PFSK-1 (cell line): ENCODE measurements around the gene TMEM63C.

Experiments
- FOXP2 ChIP-seq: optimal IDR thresholded peaks from 2 replicates; pipeline ENCODE3; 2011; ENCODE audit warnings: borderline replicate concordance, control low read depth, inconsistent platforms; ENCODE audit not compliant: insufficient read depth; ENCODE audit errors: extremely low read length, extremely low read depth
- POLR2AphosphoS5 ChIP-seq: IDR thresholded peaks from 2 replicates; pipeline ENCODE4 v1.6.1; 2012; ENCODE audit warnings: low read depth, mild to moderate bottlenecking, control low read depth, low read length, moderate library complexity
- SIN3A ChIP-seq: IDR thresholded peaks from 2 replicates; pipeline ENCODE4 v1.6.1; 2012; ENCODE audit warnings: mild to moderate bottlenecking, low read length, moderate library complexity, borderline replicate concordance; ENCODE audit not compliant: insufficient read depth
- TAF1 ChIP-seq: IDR thresholded peaks from 2 replicates; pipeline ENCODE4 v1.6.1; 2012; ENCODE audit warnings: low read length, control low read depth, borderline replicate concordance; ENCODE audit not compliant: insufficient read depth
- TF ChIP-seq, protein P1 (sequence below), 2 experiments: IDR thresholded peaks; 2 replicates each; pipeline versions ENCODE4 v1.6.1 to v1.8.0; 2011 to 2012; ENCODE audit warnings: low read depth in 2 of 2, low read length in 2 of 2, control low read depth in 1 of 2, inconsistent platforms in 1 of 2, mild to moderate bottlenecking in 1 of 2, moderate library complexity in 1 of 2; ENCODE audit not compliant: insufficient read depth in 1 of 2

DNA sequence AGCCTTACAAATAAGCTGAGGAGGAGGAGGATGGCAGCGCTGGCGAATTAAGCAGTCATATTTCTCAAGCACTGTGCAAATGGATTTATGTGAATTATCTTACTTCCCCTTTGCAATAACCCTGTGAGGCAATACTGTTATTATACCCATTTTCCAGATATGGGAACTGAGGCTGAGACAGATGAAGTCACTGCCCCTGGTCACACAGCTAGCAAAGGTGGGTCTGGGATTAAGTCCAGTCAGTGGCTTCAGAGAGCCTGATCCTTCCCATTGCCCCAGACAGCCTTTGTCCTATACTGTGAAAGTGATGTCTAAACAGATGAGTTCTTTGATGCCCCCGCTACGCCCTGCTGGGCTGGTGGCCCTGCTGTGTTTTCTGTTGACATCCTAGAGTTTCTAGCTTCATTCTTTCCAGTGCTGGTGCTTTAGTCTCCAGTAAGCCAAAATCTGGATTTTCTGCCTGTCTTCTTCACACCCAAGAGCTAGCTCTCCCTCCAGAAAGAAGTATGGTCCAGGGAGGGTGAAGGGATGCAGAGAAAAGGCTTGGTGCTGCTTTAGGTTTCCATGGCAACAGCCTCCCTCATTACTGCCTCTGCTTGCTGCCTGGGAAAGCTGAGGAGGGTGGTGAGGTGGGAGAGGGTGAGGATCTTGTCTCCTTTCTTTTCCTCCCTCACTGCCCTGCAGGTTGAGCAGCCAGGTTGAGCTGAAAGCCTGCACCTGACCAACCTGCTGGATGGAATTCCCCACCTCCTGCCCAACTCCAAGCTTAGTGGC lies 30.7 kb downstream of the TMEM63C start:
- no peak for TF ChIP-seq POLR2AphosphoS5
- no peak for TF ChIP-seq SIN3A
- TF ChIP-seq TAF1: no peak
- TF ChIP-seq, protein P1, sequence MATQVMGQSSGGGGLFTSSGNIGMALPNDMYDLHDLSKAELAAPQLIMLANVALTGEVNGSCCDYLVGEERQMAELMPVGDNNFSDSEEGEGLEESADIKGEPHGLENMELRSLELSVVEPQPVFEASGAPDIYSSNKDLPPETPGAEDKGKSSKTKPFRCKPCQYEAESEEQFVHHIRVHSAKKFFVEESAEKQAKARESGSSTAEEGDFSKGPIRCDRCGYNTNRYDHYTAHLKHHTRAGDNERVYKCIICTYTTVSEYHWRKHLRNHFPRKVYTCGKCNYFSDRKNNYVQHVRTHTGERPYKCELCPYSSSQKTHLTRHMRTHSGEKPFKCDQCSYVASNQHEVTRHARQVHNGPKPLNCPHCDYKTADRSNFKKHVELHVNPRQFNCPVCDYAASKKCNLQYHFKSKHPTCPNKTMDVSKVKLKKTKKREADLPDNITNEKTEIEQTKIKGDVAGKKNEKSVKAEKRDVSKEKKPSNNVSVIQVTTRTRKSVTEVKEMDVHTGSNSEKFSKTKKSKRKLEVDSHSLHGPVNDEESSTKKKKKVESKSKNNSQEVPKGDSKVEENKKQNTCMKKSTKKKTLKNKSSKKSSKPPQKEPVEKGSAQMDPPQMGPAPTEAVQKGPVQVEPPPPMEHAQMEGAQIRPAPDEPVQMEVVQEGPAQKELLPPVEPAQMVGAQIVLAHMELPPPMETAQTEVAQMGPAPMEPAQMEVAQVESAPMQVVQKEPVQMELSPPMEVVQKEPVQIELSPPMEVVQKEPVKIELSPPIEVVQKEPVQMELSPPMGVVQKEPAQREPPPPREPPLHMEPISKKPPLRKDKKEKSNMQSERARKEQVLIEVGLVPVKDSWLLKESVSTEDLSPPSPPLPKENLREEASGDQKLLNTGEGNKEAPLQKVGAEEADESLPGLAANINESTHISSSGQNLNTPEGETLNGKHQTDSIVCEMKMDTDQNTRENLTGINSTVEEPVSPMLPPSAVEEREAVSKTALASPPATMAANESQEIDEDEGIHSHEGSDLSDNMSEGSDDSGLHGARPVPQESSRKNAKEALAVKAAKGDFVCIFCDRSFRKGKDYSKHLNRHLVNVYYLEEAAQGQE (IDR thresholded peaks at IDR 0.05; ENCODE audit: insufficient read depth in 1 of 2, low read depth in 2 of 2, low read length in 2 of 2): no peak
- no peak for TF ChIP-seq FOXP2
